ENCODE data around the gene BCL7C.

Gene BCL7C

DNA sequence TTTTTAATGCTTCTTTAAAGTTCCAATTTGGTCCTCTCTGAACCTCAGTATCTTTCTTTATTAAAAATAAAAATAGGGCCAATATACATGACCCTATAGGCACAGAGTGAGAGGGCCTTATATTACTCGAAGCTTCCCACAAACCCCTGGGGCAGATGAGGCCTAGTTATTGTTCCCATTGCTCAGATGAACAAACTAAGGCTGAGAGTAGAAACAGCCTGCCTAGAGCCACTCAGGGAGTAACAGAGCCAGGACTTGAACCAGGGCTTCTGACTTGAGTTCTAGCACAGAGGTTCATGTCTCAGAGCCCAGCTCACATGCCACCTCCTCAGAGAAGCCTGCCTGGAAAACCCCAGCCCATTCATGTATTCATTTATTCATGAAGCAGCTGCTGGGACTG, 7.7 kb downstream of the BCL7C start:
- Histone ChIP-seq H3K27me3 (ENCODE audit: control insufficient read depth, insufficient read depth, low read length) (no peaks in the 10 kb centered on the region), H3K4me3 (ENCODE audit: low read depth, low read length) (no peak overlapping the region), H3K79me2 (peaks cover 12% of the 10 kb centered on the region), H3K9ac (no peak overlapping the region), H3K9me3 (ENCODE audit: control insufficient read depth, low read length) (no peaks in the 10 kb centered on the region), H2AFZ (no peak overlapping the region), H3K4me1 (no peaks in the 10 kb centered on the region), H3K27ac (no peak overlapping the region), H3K4me2 (ENCODE audit: low read length) (no peak overlapping the region), H3K36me3 (ENCODE audit: control insufficient read depth, insufficient read depth, low read length) (no peaks in the 10 kb centered on the region)
- TF ChIP-seq, protein P1, sequence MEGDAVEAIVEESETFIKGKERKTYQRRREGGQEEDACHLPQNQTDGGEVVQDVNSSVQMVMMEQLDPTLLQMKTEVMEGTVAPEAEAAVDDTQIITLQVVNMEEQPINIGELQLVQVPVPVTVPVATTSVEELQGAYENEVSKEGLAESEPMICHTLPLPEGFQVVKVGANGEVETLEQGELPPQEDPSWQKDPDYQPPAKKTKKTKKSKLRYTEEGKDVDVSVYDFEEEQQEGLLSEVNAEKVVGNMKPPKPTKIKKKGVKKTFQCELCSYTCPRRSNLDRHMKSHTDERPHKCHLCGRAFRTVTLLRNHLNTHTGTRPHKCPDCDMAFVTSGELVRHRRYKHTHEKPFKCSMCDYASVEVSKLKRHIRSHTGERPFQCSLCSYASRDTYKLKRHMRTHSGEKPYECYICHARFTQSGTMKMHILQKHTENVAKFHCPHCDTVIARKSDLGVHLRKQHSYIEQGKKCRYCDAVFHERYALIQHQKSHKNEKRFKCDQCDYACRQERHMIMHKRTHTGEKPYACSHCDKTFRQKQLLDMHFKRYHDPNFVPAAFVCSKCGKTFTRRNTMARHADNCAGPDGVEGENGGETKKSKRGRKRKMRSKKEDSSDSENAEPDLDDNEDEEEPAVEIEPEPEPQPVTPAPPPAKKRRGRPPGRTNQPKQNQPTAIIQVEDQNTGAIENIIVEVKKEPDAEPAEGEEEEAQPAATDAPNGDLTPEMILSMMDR (IDR thresholded peaks at IDR 0.05): no peak

DNA sequence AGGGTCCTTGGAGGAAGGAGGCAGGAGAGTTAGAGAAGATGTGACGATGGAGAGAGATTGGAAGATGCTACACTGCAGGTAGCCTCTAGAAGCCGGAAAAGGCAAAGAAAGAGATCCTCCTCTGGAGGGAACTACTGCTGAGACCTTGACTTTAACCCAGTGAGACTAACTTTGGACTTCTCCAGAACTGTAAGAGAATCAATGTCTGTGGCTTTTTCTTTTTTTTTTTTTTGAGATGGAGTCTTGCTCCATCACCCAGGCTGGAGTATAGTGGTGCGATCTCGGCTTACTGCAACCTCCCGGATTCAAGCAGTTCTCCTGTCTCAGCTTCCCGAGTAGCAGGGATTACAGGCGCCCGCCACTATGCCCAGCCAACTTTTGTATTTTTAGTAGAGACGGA, 8.7 kb downstream of the BCL7C start:
- no peaks in the 10 kb centered on the region for H3K4me1 ChIP-seq
- H3K27me3 ChIP-seq (ENCODE audit: control insufficient read depth, insufficient read depth, low read length): no peaks in the 10 kb centered on the region

DNA sequence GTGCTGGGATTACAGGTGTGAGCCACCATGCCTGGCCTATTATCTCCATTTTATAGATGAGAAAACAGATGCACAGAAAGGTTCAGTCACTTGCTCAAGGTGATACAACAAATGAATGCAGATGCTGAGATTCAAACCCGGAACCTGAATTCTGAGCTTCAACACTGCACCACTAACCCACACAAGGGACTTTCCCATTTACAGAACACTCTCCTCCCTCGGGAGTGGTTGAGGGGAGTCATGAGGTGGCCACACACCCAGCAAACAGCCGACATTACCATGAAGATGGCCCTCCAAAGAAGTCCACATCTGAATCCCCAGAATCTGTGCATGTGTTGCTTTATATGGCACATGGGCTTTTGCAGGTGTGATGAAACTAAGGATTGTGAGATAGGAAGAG, 9.1 kb downstream of the BCL7C start:
- no peaks in the 10 kb centered on the region for H3K36me3 ChIP-seq (ENCODE audit: control insufficient read depth, insufficient read depth, low read length)
- no peak overlapping the region for H3K4me2 ChIP-seq (ENCODE audit: low read length)
- H3K79me2 ChIP-seq: peaks cover 20% of the 10 kb centered on the region
- no peak overlapping the region for H3K4me3 ChIP-seq (ENCODE audit: low read depth, low read length)
- no peaks in the 10 kb centered on the region for H3K4me1 ChIP-seq
- no peaks in the 10 kb centered on the region for H3K27me3 ChIP-seq (ENCODE audit: control insufficient read depth, insufficient read depth, low read length)
- H3K9me3 ChIP-seq (ENCODE audit: control insufficient read depth, low read length): no peaks in the 10 kb centered on the region
- TF ChIP-seq, protein P1 (IDR thresholded peaks at IDR 0.05): no peak
- H2AFZ ChIP-seq: no peak overlapping the region
- H3K27ac ChIP-seq: no peak overlapping the region
- H3K9ac ChIP-seq: no peak overlapping the region

More for the DNA sequence above, 8.7 kb downstream of the BCL7C start:
- TF ChIP-seq, protein P1 (IDR thresholded peaks at IDR 0.05): no peak
- Histone ChIP-seq H3K79me2 (peaks cover 17% of the 10 kb centered on the region), H3K9ac (no peak overlapping the region), H2AFZ (no peak overlapping the region), H3K4me3 (ENCODE audit: low read depth, low read length) (no peak overlapping the region), H3K9me3 (ENCODE audit: control insufficient read depth, low read length) (no peaks in the 10 kb centered on the region), H3K27ac (no peak overlapping the region), H3K36me3 (ENCODE audit: control insufficient read depth, insufficient read depth, low read length) (no peaks in the 10 kb centered on the region), H3K4me2 (ENCODE audit: low read length) (no peak overlapping the region)

DNA sequence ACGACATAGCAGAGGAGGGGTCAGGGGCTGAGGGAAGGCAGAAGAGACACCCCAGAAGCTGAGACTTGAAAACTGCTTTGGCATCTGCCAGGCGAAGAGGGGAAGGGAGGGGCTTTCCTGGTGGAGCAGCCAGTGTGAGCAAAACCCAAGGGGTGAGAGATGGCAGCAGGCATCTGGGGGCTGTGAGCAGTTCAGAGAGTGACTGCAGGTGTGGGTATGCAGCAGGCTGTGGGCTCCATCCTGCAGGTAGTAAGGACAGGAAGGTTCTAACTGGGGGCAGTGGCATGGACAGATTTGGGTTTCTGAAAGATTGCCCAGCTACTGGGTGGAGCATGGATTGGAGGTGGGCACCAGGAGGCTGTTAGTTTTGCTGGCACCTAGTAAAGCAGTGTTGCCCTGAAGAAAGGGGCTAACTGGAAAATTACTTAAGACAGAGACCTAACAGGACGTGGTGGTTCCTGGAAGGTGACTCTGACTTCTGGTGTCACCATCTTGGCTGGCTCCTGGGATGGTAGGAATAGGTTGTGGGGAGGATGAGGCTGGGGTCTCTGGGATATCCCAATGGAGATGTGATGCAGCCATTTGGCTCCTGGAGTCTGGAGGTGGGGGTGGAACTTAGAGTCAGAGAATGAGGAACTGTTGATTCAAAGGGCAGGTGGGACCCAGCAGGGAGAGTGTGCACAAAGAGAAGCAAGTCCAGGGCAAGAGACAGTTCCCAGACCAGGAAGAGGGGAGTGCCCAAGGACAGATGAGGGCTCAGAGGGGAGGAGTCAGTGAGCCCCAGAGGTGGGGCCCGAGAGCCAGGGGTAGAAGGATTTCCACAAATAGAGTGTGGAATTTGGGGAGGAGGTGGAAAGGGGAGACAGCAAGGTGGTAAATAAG, 11.2 kb downstream of the BCL7C start:
- Histone ChIP-seq H3K79me2 (peaks cover 26% of the 10 kb centered on the region), H3K4me3 (ENCODE audit: low read depth, low read length) (no peak overlapping the region), H3K4me2 (ENCODE audit: low read length) (no peak overlapping the region), H3K36me3 (ENCODE audit: control insufficient read depth, insufficient read depth, low read length) (no peaks in the 10 kb centered on the region), H3K9me3 (ENCODE audit: control insufficient read depth, low read length) (no peaks in the 10 kb centered on the region), H3K9ac (no peak overlapping the region), H3K27me3 (ENCODE audit: control insufficient read depth, insufficient read depth, low read length) (no peaks in the 10 kb centered on the region), H2AFZ (no peak overlapping the region), H3K4me1 (no peaks in the 10 kb centered on the region), H3K27ac (no peak overlapping the region)
- TF ChIP-seq, protein P1 (IDR thresholded peaks at IDR 0.05): no peak

DNA sequence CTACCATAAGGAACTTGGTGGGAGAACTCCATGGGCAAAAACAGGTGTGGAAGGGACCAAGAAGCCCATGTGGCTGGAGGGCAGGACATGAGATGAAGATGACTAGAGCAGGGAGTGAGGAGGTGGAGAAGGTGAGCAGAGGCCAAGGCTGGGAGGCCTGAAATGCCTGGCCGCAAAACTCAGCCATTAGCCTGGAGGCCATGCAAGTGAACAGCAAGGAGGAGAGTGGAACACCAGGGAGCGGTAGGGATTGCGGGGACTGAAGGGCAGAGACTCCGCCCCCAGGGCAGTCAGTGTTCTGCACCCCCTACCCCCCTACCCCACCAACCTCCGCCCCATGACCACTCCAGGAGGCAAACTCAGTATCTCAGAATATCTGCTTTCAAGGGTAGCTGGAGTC, 17.0 kb downstream of the BCL7C start:
- Histone ChIP-seq H2AFZ (peak overlapping the region; percentile 88), H3K9ac (no peak overlapping the region), H3K4me2 (ENCODE audit: low read length) (peak overlapping the region; percentile 98), H3K79me2 (peaks cover 24% of the 10 kb centered on the region), H3K4me3 (ENCODE audit: low read depth, low read length) (peak overlapping the region; percentile 75), H3K9me3 (ENCODE audit: control insufficient read depth, low read length) (no peaks in the 10 kb centered on the region), H3K27me3 (ENCODE audit: control insufficient read depth, insufficient read depth, low read length) (no peaks in the 10 kb centered on the region), H3K4me1 (peaks cover 9% of the 10 kb centered on the region), H3K36me3 (ENCODE audit: control insufficient read depth, insufficient read depth, low read length) (no peaks in the 10 kb centered on the region), H3K27ac (peak overlapping the region; percentile 97)
- TF ChIP-seq, protein P1 (IDR thresholded peaks at IDR 0.05): no peak

Measured in parathyroid adenoma (tissue), 2 donors.